Gastroesophageal sphincter (tissue), 3 donors: Measurements from ENCODE around the gene DGKK.

Experiments used
- CTCF ChIP-seq, 4 experiments: fragments of 200-600 bp in 2 of 4; fragments of 450-650 bp in 2 of 4; sonication (generic) in 1 of 4; IDR thresholded peaks; one replicate each; pipeline ENCODE4 v1.5.1; 2017 to 2019; ENCODE audit warnings: antibody characterized with exemption in 4 of 4, mild to moderate bottlenecking in 2 of 4, moderate library complexity in 2 of 4
- EP300 ChIP-seq: sonication (generic); formaldehyde crosslinking; IDR thresholded peaks from one replicate; pipeline ENCODE4 v1.6.1; 2017; ENCODE audit warnings: antibody characterized with exemption, mild to moderate bottlenecking
- POLR2A ChIP-seq, 2 donors: fragments of 450-650 bp; IDR thresholded peaks; one replicate each; pipeline ENCODE4 v1.6.1; 2017; ENCODE audit warnings: antibody characterized with exemption in 2 of 2, mild to moderate bottlenecking in 2 of 2, moderate library complexity in 1 of 2
- POLR2AphosphoS5 ChIP-seq: sonication (generic); formaldehyde crosslinking; IDR thresholded peaks from one replicate; pipeline ENCODE4 v1.6.1; 2017; ENCODE audit warnings: antibody characterized with exemption

- no peak for TF ChIP-seq CTCF (IDR thresholded peaks at IDR 0.05)
- no peak for TF ChIP-seq EP300
- TF ChIP-seq POLR2AphosphoS5 = no peak
- TF ChIP-seq POLR2A (IDR thresholded peaks at IDR 0.05) = no peak
Observed at GRCh38 chrX:50470103-50471031, at the start of gene DGKK.
